Measurements from ENCODE around the gene FAM186B.
A peak's percentile ranks its signal among the peaks of the same experiment; 100 is the strongest.
"Not testable (repeated sequence)": the region's sequence is repeated elsewhere in the genome, so short reads cannot be mapped to it uniquely, and the experiment has no call there.

FAM186B gene

DNA sequence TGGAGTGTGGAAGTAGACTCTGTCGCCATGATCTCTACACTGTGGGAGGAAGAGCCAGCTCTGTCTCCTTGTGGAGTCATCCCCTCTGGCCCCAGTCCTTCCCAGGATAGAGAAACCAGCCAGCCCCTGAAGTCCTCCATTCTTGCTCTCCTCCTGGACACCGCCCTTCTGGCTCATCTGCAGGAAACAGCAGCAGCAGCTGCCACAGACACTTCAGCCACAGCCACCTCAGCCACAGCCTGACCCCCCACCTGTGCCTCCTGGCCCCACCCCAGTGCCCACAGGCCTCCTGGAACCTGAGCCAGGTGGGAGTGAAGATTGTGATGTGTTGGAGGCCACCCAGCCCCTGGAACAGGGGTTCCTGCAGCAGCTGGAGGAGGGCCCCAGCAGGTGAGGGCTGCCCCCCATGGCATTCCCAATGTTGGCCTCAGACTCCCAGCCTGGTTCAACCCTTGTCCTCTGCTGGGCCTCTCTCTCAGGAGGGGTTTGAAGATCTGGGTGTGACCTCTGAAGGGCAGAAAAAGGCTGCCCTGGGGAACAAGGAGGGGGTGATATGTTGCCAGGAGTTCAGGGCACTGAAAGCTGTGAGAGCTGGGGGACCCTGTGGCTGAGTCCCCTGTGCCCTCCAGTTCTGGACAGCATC, 28.4 kb upstream of the FAM186B start:
- no peak for DNase-seq (ENCODE audit: low read depth)

DNA sequence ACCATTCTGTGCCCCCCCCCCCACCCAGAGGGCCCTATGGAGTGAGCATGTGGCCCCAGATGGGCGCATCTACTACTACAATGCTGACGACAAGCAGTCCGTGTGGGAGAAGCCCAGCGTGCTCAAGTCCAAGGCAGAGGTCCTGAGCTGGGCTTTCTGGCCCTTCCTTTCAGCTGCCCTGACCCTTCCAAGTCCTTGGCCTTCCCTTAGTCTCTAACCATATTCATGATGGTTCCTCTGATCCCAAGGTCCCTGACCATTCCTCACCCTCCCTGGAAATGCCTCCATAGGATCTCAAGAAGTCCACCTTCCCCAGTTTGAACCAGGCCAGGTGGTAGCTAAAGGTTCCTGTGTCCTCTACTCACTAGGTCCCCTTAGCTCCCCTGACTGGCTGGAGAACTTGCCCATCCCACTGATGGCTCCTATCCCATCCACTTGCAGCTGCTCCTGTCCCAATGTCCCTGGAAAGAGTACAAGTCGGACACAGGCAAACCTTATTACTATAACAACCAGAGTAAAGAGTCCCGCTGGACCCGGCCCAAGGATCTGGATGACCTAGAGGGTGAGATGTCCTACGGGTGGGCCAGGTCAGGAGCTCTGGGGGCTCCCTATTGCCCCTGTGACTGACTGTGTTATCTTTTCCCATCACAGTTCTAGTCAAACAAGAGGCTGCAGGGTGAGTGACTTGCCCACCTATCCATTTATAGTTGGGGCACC, 27.7 kb upstream of the FAM186B start:
- no peak for DNase-seq (ENCODE audit: low read depth)

DNA sequence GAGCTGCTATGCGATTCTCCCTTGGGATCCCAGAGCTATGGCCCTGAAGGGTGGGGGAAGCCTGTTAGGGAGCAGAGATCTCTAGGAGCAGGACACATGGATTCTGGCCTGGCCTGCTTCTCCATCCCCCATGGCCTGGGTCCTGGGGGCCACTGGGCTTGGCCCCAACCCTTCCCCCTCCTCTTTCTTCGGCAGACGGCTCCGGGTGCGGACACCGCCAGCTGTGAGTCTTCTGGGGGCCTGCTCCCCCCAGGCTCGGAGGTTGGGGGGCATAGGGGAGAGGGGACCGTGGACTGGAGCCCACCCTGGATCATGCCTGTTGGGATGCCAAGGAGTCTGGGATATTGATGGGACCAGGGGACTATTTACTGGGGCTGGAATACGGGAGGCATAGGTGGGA, 27.0 kb upstream of the FAM186B start:
- DNase-seq (ENCODE audit: low read depth), result no peak

DNA sequence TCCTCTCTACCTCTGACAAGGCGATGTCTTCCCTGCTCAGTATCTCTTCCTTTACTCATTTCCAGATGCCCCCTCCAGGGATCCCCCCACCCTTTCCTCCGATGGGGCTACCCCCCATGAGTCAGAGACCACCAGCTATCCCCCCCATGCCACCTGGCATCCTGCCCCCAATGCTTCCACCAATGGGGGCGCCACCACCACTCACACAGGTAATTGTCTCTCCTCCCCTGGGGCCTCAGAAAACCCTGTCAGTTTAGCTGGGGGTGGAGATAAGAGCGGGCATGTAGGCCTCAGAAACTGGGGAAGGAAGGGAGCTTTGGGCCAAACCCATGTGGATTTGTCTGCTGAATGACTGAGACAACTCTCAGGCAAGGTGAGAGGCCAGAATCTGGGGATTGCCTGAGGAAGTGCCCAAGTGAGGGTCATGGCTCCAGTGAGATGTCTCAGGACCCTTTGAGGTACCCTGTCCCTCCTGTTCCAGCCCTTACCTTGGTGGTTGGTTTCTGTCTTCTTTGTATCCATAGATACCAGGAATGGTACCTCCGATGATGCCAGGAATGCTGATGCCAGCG, 26.0 kb upstream of the FAM186B start:
- no peak for DNase-seq (ENCODE audit: low read depth)

DNA sequence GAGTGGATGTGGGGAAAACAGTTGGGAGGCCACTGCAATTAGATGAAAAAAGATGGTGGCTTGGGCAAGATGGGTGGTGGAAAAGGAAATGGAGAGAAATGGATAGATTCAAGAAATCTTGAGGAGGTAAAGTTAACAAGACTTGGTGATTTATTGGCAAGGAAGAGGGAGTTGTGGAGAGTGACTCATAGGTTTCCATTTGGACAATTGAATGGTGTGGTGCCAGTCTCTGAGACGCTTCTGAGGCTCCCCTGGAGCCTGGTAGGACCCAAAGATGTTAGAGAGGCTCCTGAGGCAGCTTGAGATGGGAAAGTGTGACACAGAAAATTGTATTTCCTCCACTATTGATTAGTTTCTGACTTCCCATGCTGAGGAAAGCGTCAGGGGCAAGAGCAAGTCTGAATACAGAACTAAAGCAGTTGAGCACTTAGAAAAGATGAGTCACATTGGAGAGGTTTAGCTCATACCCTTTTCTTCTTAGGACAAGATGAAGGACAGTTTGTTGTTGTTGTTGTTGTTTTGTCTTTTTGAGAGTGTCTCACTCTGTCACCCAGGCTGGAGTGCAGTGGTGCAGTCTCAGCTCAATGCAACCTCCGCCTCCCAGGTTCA, 22.4 kb upstream of the FAM186B start:
- peak; percentile 62 for DNase-seq (ENCODE audit: low read depth)

DNA sequence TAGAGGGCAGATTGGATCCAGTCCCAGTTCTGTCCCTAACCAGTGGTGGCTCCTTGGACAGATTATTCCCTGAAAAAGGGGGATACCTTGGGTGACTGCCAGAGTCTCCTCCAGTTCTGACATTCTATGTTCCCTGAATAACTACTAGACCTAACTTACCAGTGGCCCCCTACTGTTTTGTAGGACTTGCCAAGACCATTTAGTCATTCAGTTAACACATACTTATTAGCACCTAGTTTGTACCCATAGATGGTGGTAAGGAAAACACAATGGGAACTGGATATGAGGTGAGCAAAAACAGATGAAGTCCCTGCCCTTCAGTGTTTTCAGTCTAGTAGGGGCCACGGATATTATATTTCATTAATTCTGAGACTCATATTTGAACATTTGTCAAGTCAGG, 21.4 kb upstream of the FAM186B start:
- no peak for DNase-seq (ENCODE audit: low read depth)

DNA sequence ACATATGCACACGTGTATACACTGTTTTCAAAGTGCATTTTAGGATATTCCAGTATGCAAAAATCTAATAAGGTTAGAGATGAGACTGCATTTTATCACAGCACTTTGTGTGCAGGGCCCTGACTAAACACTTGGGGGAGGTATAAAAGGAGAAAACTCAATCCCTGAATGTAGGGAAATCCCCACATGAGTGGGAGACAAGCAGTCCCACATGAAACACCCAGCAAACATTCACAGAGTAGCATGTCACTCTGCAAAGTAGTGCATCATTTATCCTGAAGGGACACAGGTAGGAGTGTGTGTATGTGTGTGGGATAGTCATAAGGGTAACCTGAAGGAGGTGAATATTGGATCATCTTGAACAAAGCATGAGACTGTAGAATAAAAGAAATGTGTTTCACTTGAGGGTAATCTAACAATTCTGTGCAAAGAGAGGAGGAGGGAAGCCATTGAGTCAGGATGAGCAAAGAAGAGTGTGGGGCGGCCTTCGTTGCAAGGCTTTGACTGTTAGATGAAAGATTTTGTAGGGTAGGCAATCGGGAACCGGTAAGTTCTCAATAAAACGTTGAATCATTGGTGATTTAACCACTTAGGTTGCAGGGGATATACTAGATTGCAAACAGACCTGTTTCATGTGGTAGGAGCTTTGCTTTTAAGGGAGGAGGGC, 20.9 kb upstream of the FAM186B start:
- no peak for DNase-seq (ENCODE audit: low read depth)

DNA sequence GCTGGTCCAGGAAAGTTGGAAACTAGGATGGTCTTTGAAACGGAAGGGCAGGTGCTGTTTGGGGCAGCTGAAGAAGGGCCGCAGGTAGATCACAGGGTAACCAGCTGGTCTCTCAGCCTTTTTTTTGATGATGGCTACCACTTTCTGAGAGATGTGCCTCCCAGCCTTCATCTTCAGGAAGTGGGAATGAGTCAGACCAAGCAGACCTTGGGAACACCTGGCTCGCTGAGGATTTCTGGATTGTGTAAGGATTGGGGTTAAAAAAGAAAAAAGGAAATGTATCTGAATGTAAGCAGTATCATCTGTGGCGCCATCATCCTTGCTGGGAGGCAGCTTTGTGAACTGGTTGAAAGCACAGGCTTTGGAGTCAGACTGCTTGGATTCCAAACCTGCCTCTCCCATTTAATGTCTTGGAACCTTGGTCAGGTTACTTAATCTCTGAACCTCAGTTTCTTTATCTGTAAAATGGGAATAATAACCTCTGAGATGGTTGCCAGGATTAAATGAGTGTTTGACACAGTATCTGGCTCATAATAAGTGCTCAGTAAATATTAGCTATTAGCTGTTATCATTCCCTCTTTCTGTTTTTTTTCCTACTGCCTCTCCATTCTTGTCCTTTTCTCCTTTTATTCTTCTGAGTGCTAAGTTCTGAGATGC, 19.6 kb upstream of the FAM186B start:
- no peak for DNase-seq (ENCODE audit: low read depth)

DNA sequence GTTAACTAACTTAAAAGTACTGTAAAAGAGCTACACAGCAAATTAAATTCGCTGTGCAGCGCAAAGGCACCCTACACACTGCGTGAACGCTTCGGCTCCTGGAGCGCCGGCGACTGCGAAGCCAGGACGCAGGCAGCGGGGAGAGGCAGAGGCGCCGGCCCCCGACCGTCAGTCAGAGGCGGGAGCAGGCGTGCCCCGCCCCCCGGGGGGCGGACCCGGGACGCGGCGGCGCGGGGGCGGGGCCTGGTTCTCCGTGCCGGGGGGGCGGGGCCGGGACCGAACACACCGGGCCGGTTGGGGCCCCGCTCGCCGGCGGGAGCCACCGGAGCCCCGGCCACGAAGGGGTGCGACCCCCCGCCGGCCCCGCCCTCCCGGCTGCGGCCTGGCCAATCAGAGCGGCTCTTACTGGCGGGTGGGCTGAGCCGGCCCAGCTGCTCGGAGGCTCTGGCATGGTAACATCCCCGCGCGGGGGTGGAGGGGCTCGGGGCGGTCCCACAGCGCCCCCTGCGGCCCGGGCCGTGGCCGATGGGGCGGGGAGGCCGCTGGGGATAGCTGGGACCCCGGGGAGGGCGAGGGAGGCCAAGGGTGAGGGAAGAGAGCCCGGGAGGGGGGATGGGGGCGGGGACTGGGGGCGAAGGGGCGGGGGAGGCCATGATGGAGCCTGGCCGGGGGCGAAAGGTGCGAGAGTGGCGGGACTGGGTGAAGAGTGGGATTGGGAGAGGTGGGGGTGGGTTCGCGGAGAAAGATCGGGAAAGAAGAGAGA, 17.9 kb upstream of the FAM186B start, which contains the start of gene PRPF40B:
TSS of gene PRPF40B (plus strand) at position 420 of the 763 bp plus-strand sequence. CDS start at position 450, 30 bp downstream.
- peak; percentile 61 for DNase-seq (ENCODE audit: low read depth)

DNA sequence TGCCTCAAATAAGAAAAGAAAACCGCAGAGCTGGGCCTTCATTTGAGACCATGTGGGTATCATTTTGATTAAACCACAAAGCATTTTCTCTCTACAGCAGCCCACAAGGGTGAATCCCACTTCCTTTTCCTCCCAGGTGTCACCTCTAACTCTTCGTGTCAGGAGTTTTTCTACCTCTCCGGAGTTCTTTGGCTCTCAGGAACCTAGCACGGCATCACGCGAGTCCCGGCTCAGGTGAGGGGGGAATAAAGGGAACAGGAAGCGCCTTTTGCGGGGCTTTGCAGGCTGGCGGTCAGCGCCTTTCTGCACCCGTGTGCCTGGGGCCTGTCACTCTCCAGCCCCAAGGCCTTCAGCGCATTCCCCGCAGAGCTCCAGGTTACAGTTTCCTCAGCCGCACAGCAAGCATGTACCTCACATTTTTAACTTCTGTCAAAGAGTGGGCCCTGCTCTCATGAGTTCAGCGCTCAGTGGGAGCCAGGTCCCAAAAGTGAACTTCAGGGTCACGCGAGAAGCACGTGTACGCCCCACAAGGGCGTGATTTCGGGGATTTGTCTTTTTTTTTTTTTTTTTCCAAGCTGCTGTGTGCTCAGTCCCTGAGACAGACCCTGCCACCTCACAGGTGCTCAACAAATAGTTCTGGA, 17.2 kb upstream of the FAM186B start:
- DNase-seq (ENCODE audit: low read depth), result no peak

DNA sequence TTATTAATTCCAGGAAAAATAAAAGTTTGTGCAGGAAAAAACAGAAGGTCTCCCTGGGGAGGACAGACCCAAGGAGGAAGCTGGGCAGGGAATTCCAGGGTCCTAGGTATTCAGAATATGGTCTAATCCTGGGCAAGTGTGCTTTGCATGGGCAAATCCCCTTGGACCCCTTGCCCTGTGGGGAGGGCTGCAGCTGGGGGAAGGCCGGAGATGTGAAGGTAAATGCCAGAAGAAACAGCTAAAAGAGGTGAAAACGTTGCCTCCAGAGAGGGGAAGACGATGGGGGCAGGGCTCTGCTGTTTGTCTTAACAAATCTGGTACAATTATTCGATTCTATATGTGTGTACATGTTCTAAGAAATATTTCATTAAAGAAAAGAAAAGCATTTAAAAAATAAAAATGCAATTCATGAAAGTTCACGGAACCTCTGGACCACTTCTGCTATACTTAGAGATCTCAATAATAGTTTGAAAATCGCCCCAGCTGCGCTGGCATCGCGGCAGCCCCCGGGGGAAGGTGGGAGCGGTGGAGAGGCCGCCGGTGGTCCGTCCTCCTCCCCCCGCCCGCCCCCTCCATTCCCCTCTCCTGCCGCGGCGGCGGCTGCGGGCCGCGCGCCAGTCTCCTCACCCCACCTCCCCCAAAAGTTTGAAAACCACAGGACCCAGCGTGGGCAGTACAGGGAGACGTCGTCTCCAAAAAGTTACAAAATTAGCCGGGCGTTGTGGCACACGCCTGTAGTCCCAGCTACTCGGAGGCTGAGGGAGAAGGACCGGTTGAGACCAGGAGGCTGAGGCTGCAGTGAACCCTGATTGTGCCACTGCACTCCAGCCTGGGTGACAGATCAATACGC, 16.4 kb upstream of the FAM186B start:
- no peak for DNase-seq (ENCODE audit: low read depth)

DNA sequence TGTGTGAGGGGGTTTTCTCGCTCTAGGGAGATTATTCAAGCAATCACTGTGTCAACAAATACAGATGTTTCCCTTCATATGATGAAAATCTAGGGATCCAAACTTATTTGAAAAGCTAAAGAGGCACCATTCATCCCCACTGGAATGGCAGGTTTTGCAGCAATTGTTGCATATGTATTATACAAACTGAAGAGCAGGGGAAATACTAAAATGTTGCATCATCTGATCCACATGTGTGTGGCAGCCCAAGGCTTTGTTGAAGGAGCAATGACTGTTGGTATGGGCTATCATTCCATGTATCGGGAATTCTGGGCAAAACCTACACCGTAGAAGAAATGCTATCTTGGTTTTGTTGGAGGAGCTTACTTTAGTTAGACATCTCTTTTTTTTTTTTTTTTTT, 13.8 kb upstream of the FAM186B start:
- DNase-seq (ENCODE audit: low read depth), result no peak

DNA sequence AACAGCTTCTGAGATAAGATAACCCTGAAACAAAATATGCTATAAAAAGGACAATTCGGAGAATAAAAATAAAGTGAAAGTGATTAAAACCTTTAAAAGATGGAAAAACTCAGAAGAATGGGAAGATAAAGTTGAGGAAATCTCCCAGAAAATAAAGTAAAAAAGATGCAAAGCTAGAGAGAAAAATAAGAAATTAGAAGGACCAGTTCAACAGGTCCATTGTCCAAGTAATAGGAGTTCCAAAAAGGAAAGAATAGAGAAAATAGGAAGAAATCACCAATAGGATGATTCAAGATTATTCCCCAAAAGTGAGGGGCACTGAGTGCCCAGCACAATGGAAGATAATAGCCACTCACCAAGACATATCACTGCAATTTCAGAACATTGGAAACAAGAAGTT, 13.1 kb upstream of the FAM186B start:
- DNase-seq (ENCODE audit: low read depth), result no peak

DNA sequence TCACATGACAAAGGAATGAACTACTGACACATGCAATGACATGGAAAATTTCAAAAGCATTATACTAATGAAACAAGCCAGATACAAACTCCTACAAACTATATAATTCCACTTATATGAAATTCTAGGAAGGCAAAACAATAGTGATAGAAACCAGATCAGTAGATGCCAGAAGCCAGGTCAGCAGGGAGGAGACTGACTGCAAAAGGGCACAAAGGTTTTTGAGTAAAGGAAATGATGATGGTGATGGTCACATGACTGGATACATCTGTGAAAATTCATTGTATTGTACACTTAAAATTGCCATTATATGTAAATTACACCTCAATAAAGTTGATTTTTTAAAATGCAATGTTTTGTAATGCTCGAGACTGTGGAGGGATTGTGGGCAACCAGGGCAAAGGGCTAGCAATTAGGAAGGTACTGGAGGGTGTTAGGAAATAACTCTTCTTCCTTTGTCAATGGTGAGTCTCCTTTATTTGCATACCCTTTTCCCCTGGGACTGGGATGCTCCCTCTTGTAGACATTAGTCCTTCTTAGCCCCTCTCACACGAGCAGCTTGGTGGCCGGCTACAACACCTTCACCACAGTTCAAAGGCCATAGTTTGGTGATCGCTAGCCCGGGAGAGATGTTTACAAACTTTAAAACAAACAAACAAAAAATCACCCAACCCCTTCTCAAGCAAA, 11.2 kb upstream of the FAM186B start:
- DNase-seq (ENCODE audit: low read depth), result no peak

DNA sequence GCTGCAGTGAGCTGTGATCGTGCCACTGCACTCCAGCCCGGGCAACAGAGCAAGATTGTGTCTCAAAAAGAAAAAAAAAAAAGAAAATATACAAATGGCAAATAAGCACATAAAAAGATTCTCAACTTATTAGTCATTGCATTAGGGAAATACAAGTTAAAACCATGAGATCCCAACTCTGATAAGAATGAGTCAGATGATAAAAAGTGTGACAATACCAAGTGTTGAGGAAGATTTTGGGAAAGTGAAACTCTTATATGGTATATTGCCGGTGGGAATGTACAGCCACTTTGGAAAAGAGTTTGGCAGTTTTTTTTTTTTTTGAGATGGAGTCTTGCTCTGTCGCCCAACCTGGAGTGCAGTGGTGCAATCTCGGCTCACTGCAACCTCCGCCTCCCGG, 10.3 kb upstream of the FAM186B start:
- DNase-seq (ENCODE audit: low read depth), result no peak

DNA sequence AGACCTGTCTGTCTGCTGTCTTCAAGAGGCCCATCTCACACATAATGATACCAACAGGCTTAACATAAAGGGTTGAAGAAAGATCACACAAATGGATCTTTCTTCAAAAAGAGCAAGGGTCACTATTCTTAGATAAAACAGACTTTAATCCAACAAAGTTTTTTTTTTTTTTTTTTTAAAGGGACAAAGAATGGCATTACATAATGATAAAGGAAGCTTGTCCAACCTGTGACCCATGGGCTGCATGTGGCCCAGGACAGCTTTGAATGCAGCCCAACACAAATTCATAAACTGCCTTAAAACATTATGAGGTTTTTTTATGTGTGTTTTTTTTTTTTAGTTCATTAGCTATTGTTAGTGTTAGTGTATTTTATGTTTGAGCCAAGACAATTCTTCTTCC, 6.8 kb upstream of the FAM186B start:
- DNase-seq (ENCODE audit: low read depth), result no peak

DNA sequence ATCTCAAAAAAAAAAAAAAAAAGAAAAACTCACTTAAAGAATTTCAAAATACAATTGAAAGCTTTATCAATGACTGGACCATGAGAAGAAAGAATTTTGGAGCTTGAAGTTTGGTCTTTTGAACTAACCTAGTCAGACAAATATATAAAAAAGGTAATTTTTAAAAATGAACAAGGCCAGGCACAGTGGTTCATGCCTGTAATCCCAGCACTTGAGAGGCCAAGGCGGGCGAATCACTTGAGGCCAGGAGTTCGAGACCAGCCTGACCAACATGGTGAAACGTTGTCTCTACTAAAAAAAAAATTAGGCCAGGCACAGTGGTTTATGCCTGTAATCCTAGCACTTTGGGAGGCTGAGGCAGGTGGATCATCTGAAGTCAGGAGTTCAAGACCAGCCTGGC, 5.3 kb upstream of the FAM186B start:
- DNase-seq (ENCODE audit: low read depth), result not testable (repeated sequence)

DNA sequence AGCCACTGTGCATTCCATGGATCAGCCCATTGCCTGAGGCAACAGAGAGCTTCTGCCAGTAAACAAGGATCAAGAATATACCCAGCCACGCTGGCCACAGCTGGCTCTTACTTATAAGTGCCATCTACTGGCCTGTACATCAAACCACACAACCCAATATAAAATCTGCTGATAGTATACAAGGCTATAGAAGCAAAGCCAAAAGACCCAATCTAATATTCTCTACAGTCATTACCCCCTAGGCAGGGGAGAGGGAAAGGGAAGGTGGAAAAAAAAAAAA, 4.4 kb upstream of the FAM186B start:
- DNase-seq (ENCODE audit: low read depth), result no peak

DNA sequence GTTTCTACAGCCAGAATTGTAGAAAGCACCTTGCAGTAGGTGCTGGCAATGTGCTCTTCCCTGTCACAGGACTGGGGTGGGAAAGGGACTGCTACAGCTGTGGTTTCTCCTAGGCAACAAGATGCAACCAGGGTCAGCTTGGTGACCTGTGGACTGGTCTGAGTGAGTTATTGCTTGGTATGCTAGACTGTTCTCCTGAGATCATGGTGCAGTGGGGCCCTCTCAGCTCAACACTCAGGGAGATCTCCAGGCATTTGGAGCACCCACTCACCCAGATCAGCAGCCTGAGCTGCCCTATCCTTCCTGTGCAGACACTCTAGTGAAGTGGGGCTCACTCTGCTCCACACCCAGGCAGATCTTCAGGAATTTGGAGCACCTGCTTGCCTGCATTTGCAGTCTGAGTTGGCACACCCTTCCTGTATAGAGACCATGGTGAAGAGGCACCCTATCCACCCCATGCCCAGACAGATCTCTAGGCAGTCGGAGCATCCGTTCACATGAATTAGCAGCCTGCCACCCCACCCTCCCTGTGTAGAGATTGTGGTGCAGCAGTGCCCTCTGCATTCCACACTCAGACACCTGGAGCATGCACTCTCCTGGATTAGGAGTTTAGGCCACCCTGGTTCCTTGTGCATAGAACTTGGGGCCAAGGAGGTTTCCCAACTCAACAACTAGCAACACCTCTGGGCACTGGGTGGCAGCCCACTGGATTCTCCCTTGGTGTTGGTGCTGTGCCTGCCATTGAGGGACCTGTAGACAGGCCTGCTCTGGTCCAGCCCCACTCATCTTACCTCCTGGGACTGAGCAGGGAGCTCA, 3.8 kb upstream of the FAM186B start:
- DNase-seq (ENCODE audit: low read depth), result no peak
